GM12878 (cell line): ENCODE data around the gene CUEDC1.

ENCODE experiments used
- CTCF ChIP-seq, 3 experiments: IDR thresholded peaks in 2 of 3; conservative IDR thresholded peaks in 1 of 3; 2 replicates each; pipeline ENCODE4 v1.5.1; 2011; ENCODE audit warnings: low read depth in 3 of 3, low read length in 3 of 3, mild to moderate bottlenecking in 3 of 3, control low read depth in 2 of 3, moderate library complexity in 2 of 3, inconsistent platforms in 1 of 3, mixed read lengths in 1 of 3; ENCODE audit not compliant: control insufficient read depth in 2 of 3, insufficient read depth in 1 of 3; ENCODE audit errors: extremely low read depth in 1 of 3
- E4F1 ChIP-seq: fragments of 450-650 bp; IDR thresholded peaks from 2 replicates; pipeline ENCODE4 v1.6.1; 2018; ENCODE audit warnings: borderline replicate concordance, mild to moderate bottlenecking; ENCODE audit not compliant: partially characterized antibody
- EP300 ChIP-seq, 2 experiments: fragments of 150-350 bp in 1 of 2; IDR thresholded peaks; 2 replicates each; pipeline ENCODE4 v1.6.1; 2011 to 2012; ENCODE audit warnings: low read depth in 2 of 2, low read length in 2 of 2, borderline replicate concordance in 1 of 2, improper control_type of control experiment in 1 of 2, inconsistent platforms in 1 of 2; ENCODE audit not compliant: control insufficient read depth in 1 of 2
- EZH2 ChIP-seq: IDR thresholded peaks from 2 replicates; pipeline ENCODE4 v1.6.1; 2012; ENCODE audit warnings: low read depth, mild to moderate bottlenecking, control low read depth, inconsistent platforms, low read length, borderline replicate concordance; ENCODE audit not compliant: control insufficient read depth
- FOS ChIP-seq: IDR thresholded peaks from 3 replicates; pipeline ENCODE4 v1.6.1; 2011; ENCODE audit warnings: borderline replicate concordance; ENCODE audit not compliant: insufficient read length; ENCODE audit errors: extremely low read depth
- ZNF24 ChIP-seq: fragments of 450-650 bp; IDR thresholded peaks from 2 replicates; pipeline ENCODE4 v1.6.1; 2017; ENCODE audit warnings: antibody characterized with exemption, mild to moderate bottlenecking
- ZNF384 ChIP-seq: IDR thresholded peaks from 2 replicates; pipeline ENCODE4 v1.6.1; 2012; ENCODE audit warnings: low read depth, mild to moderate bottlenecking, low read length, improper control_type of control experiment, borderline replicate concordance

GRCh38 chr17:57962279-57963148 lies 7.3 kb upstream of the CUEDC1 start:
- TF ChIP-seq EP300 (IDR thresholded peaks at IDR 0.05; ENCODE audit: borderline replicate concordance in 1 of 2, control insufficient read depth in 1 of 2, low read depth in 2 of 2, low read length in 2 of 2) (no peak), EZH2 (no peak), CTCF (IDR thresholded peaks at IDR 0.05 in 2 of 3, conservative IDR thresholded peaks at IDR 0.05 in 1 of 3; ENCODE audit: control insufficient read depth in 2 of 3, extremely low read depth in 1 of 3, insufficient read depth in 1 of 3, low read depth in 3 of 3, low read length in 3 of 3) (no peak), ZNF24 (no peak), E4F1 (no peak), FOS (no peak), ZNF384 (no peak)
